ENCODE data around the gene ZNF330.

The ZNF330 gene

GRCh38 chr4:141238186-141238585 is 17.5 kb downstream of the ZNF330 start:
- DNase-seq, result no peak

- no peak for DNase-seq
Observed at GRCh38 chr4:141240259-141240658, 19.6 kb downstream of the ZNF330 start.

- no peak for DNase-seq
Observed at GRCh38 chr4:141240671-141241070, 20.0 kb downstream of the ZNF330 start.

GRCh38 chr4:141241986-141242385 is 21.3 kb downstream of the ZNF330 start:
- no peak for DNase-seq

- no peak for DNase-seq
Observed at GRCh38 chr4:141244419-141244818, 23.7 kb downstream of the ZNF330 start.

GRCh38 chr4:141246243-141246642 is 25.5 kb downstream of the ZNF330 start:
- DNase-seq, result no peak

- DNase-seq, result no peak
Observed at GRCh38 chr4:141246683-141247429, 26.2 kb downstream of the ZNF330 start.

- DNase-seq, result no peak
Observed at GRCh38 chr4:141247430-141247780, 26.7 kb downstream of the ZNF330 start.

GRCh38 chr4:141248029-141248428 is 27.3 kb downstream of the ZNF330 start:
- DNase-seq, result no peak

GRCh38 chr4:141248486-141248885 is 27.8 kb downstream of the ZNF330 start:
- DNase-seq, result no peak

- no peak for DNase-seq
Observed at GRCh38 chr4:141254326-141254725, 33.6 kb downstream of the ZNF330 start.

GRCh38 chr4:141255016-141255415 is 34.3 kb downstream of the ZNF330 start:
- DNase-seq, result no peak

- DNase-seq, result no peak
Observed at GRCh38 chr4:141258558-141258957, 37.9 kb downstream of the ZNF330 start.

- DNase-seq, result no peak
Observed at GRCh38 chr4:141275834-141276233, 55.1 kb downstream of the ZNF330 start.

- no peak for DNase-seq
Observed at GRCh38 chr4:141283152-141283551, 62.5 kb downstream of the ZNF330 start.

- no peak for DNase-seq
Observed at GRCh38 chr4:141283563-141283962, 62.9 kb downstream of the ZNF330 start.
